Fibroblast of skin of back (primary cell): ENCODE results near the gene C1QL4.
"Not testable (repeated sequence)": the region's sequence is repeated elsewhere in the genome, so short reads cannot be mapped to it uniquely, and the experiment has no call there.

Source experiments
- DNase-seq: peaks from one replicate; pipeline ENCODE4 v3.0.0-alpha.2; 2013

The C1QL4 gene

DNA sequence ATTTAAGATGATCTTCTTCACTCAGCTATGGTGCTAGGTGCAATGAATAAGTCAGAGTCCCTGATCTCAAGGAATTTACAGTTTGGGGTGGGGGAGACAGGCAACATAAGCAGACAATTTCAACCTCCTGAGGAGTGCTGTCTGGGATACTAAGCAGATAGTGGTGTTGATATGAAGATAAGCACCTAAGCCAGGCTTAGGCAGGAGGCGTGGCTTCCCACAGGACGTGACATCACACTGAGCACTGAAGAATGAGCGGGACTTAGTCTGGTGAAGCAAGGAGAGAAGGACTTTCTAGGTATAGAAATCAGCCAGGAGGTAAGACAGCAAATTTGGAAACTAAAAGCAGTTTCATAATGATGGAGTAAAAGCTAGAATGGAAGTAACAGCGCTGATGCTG lies 35.2 kb downstream of the C1QL4 start:
- no peak for DNase-seq

DNA sequence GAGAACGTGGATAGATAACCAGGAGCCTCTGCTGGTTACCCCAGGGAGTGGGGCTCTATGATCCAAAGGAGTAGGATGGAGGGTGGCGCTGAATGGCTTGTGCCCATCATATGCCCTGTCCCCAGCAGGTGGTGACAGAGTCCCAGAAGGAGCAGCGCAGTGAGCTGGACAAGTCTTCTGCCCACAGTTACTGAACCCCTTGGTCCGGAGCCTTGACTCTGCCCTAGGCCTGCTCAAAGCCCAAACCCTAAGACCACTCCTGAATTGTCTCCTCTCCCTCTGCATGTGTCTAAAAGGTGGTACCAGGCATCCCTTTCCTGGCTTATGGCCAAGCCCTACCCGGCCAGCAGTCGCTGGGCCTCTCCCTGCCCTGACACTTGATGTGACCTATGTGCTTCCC lies 38.8 kb downstream of the C1QL4 start:
- DNase-seq = no peak

DNA sequence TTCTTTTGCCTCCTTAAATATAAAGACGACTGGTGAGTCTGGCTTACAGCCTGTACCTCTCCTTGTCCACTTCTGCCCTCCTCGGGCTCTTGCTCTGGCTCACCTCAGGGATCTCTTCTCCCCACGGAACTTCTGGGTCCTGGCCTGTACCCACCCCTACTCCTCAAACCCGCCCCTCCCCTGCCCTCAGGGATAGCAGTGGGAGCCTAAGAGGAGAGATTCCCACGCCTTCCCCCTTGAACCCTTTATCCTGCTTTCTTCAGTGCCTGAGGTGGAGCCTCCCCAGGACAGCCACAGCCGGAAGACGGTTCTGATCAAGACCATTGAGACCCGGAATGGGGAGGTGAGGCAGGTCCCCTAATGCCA lies 39.3 kb downstream of the C1QL4 start:
- DNase-seq = no peak

DNA sequence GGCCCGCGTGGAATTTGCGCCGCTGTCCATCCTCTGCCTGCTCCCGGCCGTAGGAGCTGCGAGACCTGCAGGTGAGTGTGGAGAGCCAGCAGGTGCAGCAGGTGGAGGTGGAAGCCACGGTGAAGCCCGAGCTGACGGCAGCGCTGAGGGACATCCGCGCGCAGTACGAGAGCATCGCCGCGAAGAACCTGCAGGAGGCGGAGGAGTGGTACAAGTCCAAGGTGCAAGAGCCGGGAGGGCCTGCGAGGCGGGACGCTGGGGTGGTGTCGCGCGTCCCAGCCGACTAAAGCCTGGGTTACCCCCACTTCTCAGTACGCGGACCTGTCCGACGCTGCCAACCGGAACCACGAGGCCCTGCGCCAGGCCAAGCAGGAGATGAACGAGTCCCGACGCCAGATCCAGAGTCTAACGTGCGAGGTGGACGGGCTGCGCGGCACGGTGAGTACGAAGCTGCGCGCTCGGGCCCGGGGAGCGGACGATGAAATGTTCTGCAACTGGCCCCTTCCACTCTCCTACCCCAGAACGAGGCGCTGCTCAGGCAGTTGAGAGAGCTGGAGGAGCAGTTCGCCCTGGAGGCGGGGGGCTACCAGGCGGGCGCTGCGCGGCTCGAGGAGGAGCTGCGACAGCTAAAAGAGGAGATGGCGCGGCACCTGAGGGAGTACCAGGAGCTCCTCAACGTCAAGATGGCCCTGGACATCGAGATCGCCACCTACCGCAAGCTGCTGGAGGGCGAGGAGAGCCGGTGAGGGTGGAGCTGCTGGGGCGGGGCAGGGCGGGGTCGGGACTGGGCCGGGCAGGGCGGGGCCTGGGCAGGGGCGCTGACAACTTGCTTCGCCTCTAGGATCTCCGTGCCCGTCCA lies 39.9 kb downstream of the C1QL4 start:
- no peak for DNase-seq

DNA sequence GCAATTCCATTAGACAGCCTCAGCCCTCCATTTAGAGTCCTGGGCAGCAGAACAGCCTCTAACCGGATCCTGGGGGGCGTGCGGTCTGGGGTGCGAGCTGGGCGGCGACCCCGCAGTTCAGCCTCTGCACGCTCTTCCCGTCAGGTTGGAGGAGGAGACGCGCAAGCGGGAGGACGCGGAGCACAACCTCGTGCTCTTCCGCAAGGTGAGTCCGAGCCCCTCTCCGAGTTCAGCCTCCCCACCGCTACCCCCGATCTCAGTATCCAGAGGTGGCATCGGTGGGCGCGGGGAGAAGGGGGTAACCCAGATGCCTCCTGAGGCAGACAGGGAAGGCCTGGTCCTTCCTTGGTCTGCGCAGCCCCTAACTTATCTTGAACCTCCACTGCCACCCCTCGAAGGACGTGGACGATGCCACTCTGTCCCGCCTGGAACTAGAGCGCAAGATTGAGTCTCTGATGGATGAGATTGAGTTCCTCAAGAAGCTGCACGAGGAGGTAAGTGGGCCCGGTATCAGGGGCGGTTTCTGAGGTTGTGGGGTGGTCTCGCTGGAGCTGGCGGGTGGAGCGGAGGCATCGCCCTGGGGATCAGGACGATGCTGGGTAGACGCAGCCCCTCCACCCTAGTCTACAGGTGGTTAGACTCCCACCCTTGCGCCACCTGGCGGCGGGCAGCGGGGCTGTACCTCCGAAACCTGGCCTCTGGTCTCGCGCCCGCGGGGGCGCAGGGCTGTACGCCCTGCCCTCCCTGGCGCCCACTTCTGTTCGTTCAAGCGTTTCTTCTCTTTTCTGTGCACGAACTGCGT lies 40.8 kb downstream of the C1QL4 start:
- DNase-seq = no peak

DNA sequence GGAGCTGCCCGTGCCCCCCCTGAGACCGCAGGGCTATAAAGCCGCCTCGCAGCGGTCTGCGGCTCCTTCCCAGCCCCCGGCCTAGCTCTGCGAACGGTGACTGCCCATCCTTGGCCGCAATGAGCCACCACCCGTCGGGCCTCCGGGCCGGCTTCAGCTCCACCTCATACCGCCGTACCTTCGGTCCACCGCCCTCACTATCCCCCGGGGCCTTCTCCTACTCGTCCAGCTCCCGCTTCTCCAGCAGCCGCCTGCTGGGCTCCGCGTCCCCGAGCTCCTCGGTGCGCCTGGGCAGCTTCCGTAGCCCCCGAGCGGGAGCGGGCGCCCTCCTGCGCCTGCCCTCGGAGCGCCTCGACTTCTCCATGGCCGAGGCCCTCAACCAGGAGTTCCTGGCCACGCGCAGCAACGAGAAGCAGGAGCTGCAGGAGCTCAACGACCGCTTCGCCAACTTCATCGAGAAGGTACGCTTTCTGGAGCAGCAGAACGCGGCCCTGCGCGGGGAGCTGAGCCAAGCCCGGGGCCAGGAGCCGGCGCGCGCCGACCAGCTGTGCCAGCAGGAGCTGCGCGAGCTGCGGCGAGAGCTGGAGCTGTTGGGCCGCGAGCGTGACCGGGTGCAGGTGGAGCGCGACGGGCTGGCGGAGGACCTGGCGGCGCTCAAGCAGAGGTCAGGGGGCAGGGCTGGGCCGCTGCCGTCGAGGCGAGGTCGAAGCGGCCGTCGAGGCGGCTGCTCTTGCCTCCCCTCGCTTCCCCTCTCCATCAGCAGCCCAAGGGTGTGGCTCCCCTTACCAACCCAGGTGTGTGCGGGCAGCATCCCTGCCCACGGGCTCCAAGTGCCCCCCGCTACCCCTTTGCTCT lies 41.7 kb downstream of the C1QL4 start, which contains the start of gene PRPH:
TSS of gene PRPH (plus strand) at position 66 of the 855 bp plus-strand sequence. CDS start at position 120, 54 bp downstream.
- no peak for DNase-seq

DNA sequence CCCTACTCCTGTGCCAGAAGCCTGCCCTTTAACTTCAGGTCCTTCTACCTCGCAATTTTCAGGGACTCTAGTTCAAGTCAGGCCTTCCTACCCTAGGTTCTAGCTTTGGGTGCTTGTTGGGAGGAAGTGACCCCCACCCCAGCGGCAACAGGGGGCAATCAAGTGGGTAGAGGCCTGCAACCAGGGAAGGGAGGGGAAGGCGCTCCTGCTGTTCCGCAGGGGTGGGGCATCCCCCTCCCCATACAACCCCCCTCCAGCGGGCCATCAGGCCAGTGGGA lies 42.2 kb downstream of the C1QL4 start:
- no peak for DNase-seq

DNA sequence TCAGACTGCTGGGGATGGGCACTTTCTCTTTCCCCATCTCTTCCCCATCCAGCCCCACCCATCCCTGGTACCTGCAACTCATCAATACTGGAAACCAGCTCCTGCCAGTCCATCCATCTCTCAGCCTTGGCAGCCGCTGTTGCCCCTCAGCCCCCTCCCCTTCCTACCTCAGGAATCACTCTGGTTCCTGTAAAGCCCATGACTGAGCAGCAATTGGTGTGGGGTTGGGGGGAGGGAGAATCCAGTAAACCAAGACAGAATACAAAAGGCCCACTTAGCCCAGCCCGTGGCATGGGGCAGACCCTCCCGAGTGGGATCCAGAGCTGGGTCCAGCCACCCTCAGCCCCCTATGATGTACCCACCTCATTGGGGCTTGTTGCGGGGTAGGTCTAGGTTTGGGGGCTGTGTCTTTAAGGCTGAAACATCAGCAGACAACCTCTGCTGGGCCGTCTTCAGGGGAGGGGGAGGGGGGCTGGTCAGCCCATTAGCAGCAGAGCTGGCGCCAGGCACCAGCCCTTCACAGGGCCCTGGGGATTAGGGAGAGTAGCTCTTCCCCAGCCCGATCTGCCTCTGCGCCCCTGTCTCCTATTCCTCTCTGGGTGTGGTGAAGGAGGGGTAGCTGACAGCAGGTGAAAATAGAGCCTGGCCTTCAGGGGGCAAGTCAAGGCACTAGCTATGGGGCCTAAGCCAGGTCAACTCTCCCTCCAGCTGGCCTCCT lies 42.7 kb downstream of the C1QL4 start:
- no peak for DNase-seq

DNA sequence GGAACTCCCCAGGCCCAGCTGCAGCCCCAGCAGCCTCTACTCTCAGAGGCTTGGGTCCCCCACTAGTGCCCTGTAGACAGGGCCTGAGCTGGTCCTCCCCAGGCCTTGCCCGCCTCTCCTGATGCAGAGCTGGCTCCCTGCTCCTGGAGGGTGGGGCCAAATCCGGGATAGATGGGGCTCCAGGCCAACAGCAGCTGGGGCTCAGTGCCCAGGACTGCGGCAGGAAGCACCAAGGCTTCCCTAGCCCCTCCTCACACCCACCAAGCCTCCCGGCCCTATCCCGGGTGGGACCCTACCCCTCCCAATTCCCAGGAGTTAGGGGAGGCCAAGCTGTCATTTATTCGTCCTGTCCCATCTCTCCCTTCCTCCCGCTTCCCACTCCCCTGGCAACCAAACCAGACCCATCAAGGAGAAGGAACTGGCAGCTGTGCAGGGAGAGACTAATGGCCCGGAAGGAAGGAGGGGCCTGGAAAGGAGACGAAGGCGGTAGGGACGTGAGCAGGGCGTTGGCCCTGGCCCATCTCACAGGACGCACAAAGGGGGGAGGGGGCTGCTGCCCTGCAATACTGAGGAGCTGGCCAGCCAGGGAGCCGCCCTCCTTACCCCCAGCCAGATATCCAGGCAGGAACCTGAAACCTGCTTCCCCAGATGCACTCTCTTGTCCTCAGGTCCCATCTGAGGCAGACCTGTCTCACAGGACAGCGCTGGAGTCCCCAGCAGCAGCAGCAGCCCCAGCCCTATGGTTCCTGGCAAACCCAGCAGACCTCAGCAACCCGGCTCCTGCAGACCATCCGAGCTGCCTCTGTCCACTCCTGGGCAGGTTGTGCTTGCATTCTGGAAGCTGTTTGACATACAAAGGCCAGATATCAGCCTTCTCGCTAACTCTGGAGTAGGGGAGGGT lies 43.7 kb downstream of the C1QL4 start:
- DNase-seq = no peak

DNA sequence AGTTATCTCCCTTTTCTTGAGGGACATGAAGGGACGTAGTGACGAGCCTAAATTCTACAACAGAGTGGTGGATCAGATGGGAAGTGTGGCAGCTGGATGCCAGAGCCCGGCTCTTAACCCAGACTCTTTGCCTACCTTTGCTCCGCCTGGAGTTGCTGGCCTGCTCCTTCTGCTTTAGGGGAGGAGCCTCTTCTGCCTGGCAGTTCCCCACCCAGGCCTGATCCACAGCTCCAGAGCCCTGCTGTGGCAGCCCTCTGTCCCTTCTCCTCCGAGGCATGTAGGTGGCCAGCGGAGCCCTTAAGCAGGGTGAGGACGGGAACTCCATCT lies 44.3 kb downstream of the C1QL4 start:
- no peak for DNase-seq

DNA sequence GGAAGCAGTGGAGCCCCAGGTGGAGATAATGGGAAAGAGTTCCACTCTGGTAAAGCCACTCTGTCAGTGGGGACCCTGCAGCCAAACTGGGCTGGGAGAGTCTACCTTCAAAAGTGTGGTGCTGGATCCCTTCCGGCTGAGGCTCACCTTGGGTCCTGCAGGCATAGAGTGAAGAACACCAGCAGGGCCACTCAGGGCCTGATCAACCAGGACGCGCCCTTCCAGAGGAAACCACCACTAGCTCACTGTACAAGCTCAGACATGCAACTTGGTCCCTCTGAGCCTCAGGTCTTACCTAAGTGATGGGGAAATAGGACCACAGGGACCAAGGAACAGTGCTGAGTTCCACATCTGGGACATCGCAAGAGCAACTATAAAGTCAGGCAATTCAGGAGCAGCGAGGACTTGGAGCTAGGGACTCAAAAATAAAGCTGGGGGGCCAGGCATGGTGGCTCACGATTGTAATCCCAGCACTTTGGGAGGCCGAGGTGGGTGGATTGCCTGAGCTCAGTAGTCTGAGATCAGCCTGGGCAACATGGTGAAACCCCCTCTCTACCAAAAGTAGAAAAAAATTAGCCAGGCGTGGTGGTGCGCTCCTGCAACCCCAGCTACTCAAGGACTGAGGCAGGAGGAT lies 47.9 kb downstream of the C1QL4 start:
- no peak for DNase-seq

DNA sequence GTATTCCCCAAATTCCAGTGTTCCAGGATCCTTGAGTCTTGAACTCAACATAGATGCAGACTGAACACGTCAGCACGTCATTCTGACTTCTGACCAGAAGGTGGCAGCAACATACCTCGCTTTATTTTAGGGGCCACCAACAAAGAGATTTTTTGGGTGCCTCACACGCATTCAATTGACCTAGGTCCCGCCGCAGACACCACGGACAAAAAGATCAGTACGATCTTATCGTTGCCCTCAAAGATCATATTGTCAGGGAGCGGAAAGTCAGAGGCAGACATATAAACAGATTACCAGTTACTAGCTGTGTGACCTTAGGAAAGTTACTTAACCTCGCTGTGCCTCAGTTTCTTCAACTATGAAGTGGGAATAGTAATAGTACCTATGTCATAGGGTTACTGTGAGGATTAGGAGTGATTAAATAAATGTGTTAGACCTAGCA lies 48.6 kb downstream of the C1QL4 start:
- DNase-seq = peak; percentile 50

DNA sequence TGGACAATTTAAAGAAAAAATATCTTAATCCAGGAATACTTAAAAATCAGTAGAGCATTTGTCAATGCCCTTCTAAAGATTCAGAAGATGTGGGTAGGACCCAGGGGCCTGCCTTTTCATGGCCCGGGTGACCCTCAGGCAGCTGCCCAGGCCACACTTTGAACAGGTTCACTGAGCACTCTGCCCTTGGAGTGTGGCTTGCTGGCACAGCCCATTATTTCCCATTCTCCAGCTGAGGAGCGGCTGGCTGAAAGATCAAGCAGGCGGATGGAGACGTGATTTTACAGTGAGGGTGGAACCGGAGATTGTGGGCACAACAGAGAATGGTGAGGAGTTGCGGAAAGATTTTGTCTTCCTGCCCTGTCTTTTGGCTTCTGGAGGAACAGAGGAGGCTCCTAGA lies 49.1 kb downstream of the C1QL4 start:
- no peak for DNase-seq

DNA sequence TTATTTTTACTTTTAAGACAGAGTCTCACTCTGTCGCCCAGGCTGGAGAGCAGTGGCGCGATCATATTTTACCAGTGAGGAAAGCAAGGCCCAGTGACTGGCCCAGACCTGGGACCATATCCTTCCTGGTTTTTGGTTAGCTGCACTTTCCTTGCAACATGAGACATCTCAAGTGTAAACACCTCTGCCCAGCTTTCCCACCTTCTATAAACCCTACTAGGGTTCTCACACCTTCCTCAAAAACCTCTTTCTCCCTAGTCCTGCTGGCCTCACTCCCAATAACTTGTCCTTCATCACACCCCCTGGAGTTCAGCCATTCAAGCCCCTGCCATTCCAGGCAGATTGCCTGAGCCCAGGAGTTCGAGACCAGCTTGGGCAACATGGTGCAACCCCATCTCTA lies 52.3 kb downstream of the C1QL4 start:
- no peak for DNase-seq

DNA sequence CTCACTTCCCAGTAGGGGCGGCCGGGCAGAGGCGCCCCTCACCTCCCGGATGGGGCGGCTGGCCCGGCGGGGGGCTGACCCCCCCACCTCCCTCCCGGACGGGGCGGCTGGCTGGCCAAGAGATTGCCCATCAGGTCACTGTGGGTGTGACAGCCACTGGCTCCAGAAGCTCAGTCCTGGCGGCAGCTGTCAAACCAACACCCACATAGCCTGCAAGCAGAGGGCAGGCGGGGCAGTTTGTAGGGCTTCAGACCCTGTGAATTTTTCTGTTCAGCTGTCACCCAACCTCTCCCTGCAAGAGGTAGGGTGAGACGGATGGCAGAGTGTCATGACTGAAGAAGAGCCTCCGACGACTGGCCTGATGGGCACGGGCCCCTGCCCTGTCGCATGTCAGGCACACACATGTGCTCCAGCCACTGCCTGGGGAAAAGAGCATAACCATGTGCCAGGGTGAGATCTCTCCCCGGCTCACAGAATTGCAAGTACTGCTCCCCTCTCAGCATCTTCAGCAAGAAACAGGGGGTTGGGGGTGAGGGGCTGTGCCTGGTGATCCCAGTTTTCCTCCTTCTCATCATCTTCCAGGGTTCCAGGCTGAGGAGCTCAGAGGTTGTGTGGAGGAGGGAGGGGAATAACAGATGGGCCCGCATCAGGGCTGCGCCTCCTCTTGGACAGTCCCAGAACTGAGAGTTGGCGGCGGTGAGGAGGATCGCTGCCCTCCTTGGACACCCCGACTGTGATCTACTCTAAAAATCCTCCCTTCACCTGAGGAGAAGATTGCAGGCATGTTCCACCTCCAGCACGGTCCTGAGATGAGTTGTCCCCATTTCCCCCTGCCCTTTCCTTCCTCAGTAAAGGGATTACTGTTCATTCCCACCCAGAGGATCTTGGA lies 53.2 kb downstream of the C1QL4 start:
- DNase-seq = no peak

DNA sequence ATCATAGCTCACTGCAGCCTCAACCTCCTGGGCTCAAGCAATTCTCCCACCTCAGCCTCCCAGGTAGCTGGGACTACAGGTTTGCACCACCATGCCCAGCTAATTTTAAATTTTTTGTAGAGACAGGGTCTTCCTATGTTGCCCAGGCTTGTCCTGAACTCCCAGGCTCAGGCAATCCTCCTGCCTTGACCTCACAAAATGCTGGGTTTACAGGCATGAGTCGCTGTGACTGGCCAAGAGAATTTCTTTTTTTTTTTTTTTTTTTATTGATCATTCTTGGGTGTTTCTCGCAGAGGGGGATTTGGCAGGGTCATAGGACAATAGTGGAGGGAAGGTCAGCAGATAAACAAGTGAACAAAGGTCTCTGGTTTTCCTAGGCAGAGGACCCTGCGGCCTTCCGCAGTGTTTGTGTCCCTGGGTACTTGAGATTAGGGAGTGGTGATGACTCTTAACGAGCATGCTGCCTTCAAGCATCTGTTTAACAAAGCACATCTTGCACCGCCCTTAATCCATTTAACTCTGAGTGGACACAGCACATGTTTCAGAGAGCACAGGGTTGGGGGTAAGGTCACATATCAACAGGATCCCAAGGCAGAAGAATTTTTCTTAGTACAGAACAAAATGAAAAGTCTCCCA lies 54.1 kb downstream of the C1QL4 start:
- not testable (repeated sequence) for DNase-seq
